ENCODE results near the gene ING4.

DNA sequence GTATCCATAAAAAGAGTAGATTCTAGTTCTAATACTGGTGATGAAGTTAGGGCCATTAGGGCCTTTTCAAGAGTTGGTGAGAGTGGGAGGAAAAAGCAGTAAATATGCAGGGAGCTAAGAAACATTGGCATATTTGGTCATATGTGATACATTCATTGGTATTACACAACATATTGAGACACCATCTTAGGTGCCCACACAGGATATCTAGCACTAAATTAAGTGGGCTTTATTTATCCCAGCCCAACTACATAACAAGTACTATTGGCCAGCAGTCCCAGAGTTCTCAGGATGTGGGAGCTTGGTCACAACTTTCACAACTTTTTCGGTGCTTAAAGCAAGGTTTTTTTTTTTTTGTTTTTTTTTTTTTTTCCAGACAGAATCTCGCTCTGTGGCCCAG is 2.0 kb upstream of the ING4 start:
- no peak for TF ChIP-seq EZH2 (IDR thresholded peaks at IDR 0.05; ENCODE audit: low read length, unreplicated experiment)
- TF ChIP-seq, protein P1, sequence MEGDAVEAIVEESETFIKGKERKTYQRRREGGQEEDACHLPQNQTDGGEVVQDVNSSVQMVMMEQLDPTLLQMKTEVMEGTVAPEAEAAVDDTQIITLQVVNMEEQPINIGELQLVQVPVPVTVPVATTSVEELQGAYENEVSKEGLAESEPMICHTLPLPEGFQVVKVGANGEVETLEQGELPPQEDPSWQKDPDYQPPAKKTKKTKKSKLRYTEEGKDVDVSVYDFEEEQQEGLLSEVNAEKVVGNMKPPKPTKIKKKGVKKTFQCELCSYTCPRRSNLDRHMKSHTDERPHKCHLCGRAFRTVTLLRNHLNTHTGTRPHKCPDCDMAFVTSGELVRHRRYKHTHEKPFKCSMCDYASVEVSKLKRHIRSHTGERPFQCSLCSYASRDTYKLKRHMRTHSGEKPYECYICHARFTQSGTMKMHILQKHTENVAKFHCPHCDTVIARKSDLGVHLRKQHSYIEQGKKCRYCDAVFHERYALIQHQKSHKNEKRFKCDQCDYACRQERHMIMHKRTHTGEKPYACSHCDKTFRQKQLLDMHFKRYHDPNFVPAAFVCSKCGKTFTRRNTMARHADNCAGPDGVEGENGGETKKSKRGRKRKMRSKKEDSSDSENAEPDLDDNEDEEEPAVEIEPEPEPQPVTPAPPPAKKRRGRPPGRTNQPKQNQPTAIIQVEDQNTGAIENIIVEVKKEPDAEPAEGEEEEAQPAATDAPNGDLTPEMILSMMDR (conservative IDR thresholded peaks at IDR 0.05; ENCODE audit: low read depth, low read length), result no peak
- no peak for TF ChIP-seq EZH2phosphoT487 (IDR thresholded peaks at IDR 0.05; ENCODE audit: borderline replicate concordance, low read length)

All from PC-3 (cell line).